Stimulated activated naive CD4-positive, alpha-beta T cell treated with Interleukin-2 at 50 U/mL for 16 hours (primary cell): ENCODE measurements around the gene CA5A.
A peak's percentile ranks its signal among the peaks of the same experiment; 100 is the strongest.
"Not testable (repeated sequence)": the region's sequence is repeated elsewhere in the genome, so short reads cannot be mapped to it uniquely, and the experiment has no call there.

ENCODE experiments used
- DNase-seq: peaks from one replicate; lab custom pipeline; 2025; lab: John Stamatoyannopoulos, UW

CA5A gene

DNA sequence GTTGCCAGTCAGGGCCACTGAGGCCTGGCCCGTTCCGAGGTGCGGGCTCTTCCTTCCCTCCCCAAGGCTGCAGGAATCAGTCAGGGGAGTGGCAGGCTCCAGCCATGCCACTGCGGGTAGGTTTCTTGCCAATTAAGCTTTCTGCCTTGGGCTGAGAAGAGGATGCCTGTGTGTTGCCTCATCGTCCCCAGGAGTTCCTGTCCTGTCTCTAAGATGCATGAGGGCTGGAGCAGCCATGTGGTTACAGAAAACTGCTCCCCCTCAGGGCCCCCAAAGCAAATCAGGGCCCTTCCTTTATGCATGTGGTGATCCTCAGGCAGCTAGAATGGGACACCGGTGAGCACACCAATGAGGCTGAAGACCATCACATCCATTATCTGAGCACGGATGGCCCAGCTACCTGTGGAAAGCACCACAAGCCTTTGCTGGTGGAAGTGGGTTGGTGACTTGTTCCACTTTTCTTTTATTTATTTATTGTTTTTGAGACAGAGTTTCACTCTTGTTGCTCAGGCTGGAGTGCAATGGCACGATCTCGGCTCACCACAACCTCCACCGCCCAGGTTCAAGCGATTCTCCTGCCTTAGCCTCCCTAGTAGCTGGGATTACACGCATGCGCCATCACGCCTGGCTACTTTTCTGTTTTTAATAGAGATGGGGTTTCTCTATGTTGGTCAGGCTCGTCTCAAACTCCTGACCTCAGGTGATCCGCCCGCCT, 40.0 kb downstream of the CA5A start:
- not testable (repeated sequence) for DNase-seq

DNA sequence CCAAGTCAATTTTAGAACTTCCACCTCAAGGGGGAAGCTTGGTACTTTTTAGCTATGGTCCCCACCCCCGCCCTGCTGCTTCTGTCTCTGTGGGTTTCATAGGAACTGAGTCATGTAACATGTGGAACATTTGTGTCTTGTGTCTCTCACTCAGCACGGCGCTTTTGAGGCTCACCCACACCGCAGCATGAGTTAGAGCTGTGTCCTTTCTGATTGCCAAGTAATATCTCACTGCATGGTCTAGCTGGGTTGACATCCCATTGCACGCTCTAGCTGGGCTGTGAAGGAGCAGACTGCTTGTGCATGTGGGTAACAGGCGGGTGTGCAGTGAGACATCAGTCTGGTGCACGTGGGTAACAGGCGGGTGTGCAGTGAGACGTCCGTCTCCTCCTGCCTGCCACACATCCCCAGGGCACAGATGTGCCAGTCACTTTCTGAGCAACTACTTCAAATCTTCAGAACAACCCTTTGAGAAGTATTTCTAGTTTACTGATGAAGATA, 40.6 kb downstream of the CA5A start:
- DNase-seq, result peak; percentile 90

DNA sequence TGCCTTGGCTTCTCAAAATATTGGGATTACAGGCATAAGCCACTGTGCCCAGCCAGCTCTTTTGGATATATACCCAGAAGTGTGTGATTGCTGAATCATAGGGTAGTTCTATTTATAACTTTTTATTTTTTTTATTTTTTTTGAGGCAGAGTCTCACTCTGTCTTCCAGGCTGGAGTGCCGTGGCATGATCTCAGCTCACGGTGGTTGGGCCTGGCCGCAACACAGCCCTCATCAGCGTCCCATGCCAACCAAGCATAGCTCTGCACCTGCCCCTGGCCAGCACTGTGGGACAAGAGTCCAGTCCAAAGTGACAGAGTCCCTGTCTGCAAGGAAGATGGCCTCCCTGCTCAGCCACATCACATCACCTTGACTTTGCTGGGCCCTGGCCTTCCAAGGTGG, 42.3 kb downstream of the CA5A start:
- not testable (repeated sequence) for DNase-seq

DNA sequence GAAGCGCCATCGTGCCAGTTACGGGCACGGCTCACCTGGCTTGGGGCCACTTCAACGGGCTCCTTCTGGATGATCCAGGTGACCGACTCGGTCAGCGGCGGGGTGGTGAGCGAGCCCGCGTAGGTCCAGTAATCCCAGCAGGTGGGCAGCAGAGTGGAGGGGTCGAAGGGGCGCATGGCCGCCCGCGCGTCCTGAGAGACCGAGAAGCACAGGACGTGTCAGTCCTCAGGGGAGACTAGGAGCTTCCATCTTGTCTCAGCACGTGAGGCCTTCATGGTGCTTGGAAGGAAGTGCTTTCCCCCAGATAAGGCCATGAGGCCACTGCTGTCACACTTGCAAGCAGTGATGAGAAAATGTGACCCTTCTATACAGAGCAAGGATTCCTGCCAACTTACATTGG, 44.6 kb downstream of the CA5A start:
- no peak for DNase-seq

DNA sequence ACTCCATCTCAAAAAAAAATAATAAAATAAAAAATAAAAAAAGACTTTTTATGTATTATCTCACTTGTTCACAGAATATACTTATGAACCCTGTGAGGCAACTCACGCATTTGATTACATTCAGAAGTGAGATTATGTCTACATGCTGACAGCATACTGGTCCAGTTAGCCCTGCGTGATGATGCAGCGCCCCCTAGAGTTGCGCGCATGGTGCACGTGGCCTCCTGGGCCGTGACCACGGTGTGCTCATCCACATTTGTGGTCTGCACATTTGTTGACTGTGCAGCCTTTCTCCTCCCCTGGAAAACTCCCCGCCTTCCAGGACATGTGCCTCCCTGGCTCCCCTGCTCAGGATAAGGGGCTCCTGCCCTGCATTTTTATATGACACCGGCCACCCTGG, 46.6 kb downstream of the CA5A start:
- DNase-seq, result not testable (repeated sequence)

DNA sequence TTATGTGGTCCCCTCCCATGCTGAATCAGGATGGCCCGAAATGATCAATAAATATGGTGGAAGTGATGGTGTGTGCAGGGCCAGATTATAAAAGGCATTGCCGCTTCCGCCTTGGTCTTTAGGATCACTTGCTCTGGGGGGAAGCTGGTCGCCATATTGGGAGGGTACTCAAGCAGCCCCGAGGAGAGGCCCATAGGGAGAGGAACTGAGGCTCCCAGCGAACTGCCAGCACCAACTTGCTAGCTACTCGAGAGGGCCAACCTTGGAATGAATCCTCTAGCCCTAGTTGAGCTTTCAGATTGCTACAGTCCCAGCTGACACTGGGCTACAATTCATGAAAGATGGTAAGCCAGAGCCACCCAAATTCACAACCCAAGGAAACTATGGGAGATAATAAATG, 48.0 kb downstream of the CA5A start:
- DNase-seq, result not testable (repeated sequence)

DNA sequence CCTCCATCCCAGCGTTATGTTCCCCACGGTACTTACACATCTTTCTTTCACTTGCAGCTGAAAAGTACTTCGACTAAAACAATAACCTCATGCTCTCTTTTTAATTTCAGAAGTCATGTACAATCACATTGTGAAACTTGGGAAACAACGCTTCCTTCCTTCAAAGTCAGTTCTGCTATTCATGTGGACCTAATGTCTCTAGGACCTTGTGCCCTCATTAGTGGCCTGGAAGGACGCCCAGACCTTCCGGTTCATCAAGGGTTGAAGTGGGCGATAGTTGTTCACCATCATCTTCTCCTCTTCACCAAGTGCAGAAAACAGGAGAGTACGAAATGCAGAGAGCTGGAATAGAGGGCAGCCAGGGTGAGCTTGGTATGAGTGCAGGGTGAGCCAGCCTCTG, 48.4 kb downstream of the CA5A start:
- not testable (repeated sequence) for DNase-seq

DNA sequence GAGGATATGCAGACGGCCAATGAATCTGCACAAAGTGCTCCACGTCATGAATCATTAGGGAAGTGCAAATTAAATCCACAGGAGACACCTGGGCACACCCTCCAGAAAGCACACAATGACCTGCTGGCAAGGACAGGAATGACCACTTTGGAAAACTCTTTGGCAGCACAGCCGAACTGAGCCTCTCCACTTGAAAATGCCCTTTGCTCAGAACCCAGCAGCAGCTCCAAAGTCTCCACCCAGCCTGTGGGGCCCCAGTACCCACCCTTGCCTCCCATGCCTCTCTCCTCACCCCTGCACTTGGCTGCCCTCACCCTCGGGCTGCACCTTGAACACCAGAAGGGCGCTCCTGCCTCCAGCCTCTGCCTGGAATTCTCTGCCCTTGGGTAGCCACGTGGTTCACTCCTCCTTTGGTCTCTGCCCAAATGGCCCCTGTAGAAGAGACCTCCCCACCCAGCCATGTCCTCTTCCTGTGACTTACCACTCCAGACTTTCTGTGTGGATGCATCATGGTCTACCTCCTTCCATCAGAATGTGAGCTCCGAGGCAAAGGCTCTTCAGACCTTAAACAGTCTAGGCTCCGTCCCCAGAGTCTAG, 50.9 kb downstream of the CA5A start:
- not testable (repeated sequence) for DNase-seq

DNA sequence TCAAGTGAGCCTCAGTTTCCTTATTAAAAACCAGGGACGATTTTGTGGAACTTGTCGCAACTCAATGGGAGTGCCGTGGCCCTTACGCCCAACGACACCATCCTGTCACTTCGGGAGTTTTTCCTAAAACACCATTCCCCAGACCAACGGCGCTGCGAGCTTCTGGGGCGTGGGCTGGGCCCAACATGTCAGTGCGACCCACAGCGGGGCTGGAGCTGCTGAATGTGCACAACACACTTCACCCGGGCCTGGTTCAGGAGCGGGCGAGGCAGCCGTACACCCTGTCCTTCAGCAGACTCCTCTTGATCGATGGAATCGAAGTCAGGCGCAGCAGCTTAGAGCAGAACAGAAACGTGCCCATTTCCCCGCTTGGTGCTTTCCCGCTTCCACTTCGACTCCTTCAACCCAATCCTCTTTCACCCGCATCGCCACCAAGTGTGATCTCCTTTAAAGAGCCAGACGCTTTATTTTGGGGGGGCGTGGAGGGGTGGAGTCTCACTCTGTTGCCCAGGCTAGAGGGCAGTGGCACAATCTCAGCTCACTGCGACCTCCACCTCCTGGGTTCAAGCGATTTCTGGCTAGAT, 53.8 kb downstream of the CA5A start:
- no peak for DNase-seq

DNA sequence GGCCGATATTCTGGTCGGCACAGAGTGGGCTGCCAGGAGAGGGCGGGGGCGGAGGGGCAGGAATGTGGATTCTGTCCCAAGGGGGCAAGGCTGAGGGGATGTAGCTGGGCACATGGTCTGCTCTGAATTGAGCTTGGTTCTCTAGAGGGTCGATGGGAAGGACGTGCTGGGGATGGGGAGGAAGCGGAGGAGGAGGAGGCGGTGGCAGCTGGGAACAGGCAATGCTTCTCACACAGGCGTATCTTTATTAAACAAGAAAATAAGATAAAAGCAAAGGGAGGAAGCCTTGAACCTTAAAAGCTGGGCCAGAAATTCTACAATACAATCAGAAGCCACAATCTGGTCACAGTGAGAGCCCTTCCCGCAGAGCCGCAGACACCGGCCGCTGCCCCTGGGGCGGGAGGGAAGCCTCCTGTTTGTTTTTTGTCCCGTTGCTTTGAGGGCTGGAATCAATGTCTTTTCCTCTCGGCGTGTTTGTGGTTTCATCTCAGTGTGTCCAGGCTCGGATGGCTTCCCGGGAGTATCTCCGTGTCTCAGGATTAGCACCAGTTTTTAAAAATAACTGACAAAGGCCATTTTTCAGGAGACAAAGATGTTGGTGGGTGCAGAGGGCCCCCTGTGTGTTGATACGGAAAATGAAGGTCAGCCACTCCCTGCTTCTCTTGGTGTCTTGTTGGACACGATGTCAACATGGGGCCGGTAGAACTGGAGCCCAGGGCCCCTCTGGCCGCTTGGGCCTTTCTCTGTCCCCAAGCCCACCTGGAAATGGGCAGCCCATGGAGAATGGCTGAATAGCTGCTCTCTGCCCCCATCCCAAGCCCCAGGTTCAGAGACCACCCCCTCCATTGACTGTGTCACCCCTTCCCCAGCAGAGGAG, 54.8 kb downstream of the CA5A start:
- no peak for DNase-seq

DNA sequence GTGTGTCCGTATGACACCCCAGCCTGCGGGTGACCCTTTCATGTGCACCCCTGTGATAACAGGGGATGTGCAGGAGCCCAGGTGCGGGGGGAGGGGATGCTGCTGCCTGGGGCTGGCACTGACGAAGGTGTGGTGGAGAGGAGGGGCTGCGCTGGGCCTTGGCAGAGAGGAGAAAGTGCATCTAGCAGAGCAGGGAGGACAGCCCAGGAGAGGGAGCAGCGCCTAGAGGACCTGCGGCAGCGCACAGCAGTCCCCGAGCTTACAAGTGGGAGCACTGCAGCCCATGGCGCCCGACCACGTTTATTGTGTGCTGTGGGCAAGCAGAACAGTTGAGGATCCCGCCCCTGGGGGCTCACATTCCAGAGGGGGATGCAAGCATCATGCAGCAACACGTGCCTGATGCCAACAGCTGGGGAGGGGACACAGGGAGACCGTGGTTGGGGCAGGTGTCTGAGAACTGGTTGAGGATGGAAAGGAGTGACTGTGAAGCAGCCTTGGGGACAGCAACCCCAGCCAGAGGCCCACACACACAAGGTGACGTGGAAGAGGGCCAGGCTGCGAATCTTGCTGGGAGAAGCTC, 56.1 kb downstream of the CA5A start:
- no peak for DNase-seq

DNA sequence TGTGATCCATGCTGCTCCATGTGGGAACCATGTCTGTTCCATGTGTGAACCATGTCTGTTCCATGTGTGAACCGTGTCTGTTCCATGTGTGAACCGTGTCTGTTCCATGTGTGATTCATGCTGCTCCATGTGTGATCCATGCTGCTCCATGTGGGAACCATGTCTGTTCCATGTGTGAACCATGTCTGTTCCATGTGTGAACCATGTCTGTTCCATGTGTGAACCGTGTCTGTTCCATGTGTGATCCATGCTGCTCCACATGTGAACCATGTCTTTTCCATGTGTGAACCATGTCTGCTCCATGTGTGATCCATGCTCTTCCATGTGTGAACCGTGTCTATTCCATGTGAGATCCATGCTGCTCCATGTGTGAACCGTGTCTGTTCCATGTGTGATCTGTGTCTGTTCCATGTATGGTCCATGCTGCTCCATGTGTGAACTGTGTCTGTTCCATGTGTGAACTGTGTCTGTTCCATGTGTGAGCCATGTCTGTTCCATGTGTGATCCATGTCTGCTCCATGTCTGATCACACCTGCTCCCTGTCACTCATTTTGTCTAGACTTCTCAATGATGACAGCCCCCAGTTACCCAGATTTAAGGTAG, 56.8 kb downstream of the CA5A start:
- DNase-seq, result not testable (repeated sequence)

DNA sequence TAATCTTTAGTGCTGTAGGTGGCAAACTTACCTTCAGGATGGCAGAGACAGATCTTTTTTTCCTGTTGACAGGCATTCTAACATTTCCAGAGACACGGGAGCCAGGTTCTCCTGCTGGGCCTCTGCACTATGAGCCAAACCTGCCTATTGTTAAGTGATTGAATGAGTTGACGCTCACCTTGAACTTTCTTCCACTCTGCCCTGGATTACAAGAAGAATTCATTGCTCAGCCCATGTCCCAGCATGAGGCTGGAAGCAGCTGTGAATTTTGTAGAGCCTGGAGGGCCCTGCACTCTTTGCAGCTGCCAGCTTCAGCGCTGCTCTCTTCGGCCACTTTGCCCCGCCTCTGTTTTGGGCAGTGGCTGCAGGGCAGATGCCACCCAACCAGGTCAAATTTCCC, 57.6 kb downstream of the CA5A start:
- DNase-seq, result no peak

DNA sequence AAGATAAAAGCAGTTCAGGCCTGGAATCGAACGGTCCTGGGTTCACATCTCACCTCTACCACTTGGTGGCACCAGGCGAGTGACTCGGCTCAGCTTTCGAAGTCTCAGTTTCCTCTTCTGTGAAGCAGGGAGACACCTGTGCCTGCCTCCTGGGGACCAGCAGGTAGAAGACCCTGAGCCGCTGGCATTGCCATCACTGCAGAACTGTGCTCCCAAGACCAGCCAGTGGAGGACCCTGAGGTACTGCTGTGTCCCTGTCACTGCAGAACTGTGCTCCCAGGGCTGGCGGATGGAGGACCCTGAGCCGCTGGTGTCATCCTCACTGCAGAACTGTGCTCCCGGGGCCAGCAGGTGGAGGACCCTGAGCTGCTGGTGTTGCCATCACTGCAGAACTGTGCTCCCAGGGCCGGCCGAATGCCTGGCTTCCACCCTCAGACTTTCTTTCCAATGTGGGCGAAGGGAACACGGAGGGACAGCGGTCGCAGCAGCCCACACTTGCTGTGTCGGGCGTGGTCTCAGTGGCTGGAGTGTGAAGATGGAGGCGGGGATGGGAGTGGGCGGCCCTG, 58.3 kb downstream of the CA5A start:
- no peak for DNase-seq

DNA sequence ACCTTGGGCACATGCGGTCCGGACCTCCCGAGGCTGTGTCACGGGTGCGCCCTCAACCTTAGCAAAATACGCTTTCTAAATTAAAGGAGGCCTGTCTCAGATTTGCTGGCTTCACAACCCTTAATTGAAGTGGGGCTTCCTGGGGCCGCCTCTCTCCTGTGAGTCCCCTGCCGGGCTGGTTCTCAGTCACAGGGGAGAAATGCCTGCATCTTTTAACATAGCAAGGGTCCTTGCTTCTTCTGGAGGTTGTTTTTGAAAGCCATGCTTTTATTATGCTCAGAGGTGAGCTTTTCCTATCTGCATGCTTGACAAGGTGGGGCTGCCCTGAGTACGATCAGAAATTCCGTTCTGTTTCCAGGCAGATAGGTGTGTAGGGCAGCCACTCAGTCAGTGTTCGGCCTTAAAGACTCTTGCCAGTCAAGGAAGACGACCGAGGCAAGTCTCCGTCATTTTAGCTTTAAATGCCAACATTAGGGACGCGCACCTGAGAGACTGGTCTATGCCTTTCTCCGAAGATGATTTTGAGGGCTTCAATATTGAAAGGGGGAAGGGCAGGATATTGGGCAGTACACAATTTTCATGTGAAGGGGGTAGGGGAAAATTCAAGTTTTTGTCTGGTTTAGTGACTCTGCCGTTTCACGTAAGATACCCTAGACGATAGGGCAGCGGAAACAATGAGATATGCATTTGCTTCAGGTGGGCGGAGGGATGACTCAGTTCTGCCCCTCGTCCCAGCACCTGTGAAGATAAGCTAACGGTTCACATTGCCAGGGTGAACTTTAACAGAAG, 61.5 kb downstream of the CA5A start:
- peak; percentile 83 for DNase-seq

DNA sequence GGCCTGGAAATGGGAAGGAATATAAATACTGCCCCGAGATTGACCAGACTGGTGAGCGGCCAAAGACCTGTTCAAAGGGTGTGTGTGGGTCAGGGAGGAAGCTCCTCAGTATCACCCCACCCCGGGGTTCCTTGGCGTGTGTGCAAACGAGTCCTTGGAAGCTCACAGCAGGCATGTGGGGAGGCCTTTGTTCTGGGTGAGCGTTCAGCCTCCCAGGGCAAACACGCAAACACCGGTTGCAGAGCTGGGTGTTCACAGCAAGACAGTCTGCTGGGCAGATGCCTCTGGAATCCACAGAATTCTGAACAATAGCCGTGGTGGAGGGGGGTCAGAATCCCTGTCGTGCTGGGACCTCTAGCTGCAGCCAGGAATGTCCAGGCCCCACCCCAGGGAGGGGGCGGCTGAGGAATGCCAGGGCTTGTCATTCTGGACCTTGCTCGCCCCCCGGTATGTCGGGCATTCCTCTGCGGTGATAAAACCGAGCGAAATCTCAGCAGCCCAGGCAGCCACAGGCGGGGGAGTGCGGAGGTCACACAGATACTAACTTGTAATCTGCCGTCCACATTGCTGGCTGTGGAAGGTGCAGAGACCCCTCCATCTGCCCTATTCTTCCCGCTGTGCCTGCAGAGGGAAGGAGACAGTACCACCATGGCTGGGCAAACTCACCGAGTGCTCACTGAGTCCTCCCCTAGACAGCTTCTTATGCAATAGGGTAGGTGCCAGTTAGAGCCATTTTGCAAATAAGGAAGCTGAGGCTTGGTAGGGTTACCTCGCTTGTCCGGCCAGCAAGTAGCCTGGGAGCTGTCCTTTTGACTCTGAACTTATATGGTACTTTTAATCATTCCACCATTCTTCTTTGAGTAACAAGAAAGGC, 65.7 kb downstream of the CA5A start:
- not testable (repeated sequence) for DNase-seq

DNA sequence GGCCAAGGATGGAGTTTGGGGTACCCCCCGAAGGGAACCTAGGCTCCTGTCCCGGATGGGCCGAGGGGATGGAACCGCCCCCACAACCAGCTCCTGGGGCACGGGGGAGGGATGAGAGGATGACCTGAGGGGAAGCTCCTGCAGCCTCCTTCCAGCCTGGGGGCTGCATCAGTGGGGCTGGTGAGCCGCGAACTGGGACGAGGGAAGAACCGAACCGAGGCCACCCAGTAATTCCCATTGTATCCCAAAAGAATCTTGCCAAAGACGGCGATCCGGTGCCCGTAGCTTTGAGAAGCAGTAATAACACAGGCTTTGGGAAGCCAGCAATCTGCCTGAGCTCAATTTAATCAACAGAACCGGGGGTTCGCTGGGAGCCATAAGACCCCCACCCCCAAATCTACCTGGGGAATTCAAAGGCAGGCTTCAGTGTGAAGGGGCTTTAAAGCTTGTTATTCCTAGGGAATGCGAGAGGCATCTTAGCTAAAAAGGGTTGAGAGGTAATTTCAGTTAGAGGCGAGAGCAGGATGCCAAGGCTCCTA, 66.4 kb downstream of the CA5A start:
- not testable (repeated sequence) for DNase-seq

DNA sequence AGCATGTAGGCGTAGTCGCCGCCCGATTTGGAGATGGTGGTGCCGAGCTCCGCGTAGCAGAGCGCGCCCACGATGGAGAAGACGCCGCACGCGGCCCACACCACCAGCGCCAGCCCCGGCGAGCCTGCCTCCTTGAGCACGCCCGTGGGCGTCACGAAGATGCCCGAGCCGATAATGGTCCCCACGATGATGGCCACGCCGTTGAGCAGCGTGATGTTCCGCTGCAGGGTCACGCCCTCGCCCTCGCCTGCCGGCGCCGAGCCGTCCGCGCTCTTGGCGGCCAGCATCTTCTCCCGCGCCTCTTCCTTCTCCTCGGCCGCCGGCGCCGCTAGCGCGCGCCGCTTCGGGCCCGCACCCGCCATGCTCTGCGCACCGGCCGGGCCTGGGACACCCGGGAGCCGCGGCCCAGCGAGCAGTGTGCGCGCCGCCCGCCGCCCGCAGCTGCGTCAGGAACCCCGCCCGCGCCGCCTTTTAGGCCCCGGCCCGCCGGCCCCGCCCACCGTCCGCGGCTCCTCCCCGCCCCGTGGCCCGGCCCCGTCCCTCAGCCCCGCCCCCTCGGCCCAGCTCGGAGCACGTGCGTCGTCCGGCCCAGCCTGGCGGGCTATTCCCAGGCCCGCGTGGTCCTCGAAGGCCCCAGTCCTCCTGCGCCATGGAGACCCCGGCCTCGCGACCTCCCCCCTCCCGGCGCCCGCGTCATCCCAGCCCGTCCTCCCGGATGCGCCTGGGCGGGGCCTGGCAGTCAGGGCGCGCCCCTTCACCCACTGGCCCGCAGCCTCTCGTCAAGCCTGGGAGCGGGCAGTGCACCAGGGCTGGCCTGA, 67.1 kb downstream of the CA5A start, which contains the start of gene SLC7A5:
Gene SLC7A5 (minus strand): TSS at position 447 of the 818 bp plus-strand sequence. CDS start 85 bp downstream, at position 362.
- peak; percentile 86 for DNase-seq
